ENCODE data around the gene ZNF215.
"Not testable (repeated sequence)": the region's sequence is repeated elsewhere in the genome, so short reads cannot be mapped to it uniquely, and the experiment has no call there.

ZNF215 gene

GRCh38 chr11:6931146-6931713 is 5.0 kb downstream of the ZNF215 start:
- TF ChIP-seq, protein P1, sequence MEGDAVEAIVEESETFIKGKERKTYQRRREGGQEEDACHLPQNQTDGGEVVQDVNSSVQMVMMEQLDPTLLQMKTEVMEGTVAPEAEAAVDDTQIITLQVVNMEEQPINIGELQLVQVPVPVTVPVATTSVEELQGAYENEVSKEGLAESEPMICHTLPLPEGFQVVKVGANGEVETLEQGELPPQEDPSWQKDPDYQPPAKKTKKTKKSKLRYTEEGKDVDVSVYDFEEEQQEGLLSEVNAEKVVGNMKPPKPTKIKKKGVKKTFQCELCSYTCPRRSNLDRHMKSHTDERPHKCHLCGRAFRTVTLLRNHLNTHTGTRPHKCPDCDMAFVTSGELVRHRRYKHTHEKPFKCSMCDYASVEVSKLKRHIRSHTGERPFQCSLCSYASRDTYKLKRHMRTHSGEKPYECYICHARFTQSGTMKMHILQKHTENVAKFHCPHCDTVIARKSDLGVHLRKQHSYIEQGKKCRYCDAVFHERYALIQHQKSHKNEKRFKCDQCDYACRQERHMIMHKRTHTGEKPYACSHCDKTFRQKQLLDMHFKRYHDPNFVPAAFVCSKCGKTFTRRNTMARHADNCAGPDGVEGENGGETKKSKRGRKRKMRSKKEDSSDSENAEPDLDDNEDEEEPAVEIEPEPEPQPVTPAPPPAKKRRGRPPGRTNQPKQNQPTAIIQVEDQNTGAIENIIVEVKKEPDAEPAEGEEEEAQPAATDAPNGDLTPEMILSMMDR (IDR thresholded peaks at IDR 0.05; ENCODE audit: low read depth, low read length), result no peak
- no peak overlapping the region for H3K4me3 ChIP-seq (replicated peaks in 1 of 2; ENCODE audit: low read depth in 2 of 2, low read length in 2 of 2)
- peak; percentile 67 to 71 for DNase-seq (ENCODE audit: low read depth in 2 of 2)

GRCh38 chr11:6932145-6932544 is 5.9 kb downstream of the ZNF215 start:
- DNase-seq (ENCODE audit: low read depth in 2 of 2), result no peak
- H3K4me3 ChIP-seq (replicated peaks in 1 of 2; ENCODE audit: low read depth in 2 of 2, low read length in 2 of 2), result no peak overlapping the region
- TF ChIP-seq, protein P1 (IDR thresholded peaks at IDR 0.05; ENCODE audit: low read depth, low read length), result no peak

GRCh38 chr11:6941970-6942369 is 15.7 kb downstream of the ZNF215 start:
- TF ChIP-seq, protein P1 (IDR thresholded peaks at IDR 0.05; ENCODE audit: low read depth, low read length), result no peak
- DNase-seq (ENCODE audit: low read depth in 2 of 2), result no peak
- no peak overlapping the region for H3K4me3 ChIP-seq (replicated peaks in 1 of 2; ENCODE audit: low read depth in 2 of 2, low read length in 2 of 2)

DNA sequence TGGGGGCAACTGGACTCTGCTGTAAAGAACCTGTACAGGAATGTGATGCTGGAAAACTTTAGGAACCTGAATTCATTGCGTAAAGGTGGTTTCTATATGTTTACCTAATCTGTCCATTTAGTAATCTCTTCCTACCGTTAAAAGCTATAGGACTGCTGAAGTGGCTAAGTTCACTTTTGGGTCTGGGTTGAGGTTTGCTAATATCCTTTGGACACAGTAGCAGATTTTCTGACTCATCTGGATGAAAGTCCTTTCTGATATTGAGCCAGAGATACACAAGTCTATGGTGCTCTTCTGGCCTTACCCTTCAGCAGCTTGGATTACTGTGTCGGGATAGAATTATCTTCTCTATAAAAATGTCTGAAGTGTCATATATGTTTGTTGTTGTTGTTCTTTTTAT is 16.9 kb downstream of the ZNF215 start:
- no peak overlapping the region for H3K4me3 ChIP-seq (replicated peaks in 1 of 2; ENCODE audit: low read depth in 2 of 2, low read length in 2 of 2)
- TF ChIP-seq, protein P1 (IDR thresholded peaks at IDR 0.05; ENCODE audit: low read depth, low read length), result no peak
- DNase-seq (ENCODE audit: low read depth in 2 of 2), result peak in 1 of 2 donors; percentile 14

- H3K4me3 ChIP-seq (replicated peaks in 1 of 2; ENCODE audit: low read depth in 2 of 2, low read length in 2 of 2); DNase-seq (ENCODE audit: low read depth in 2 of 2): not testable (repeated sequence)
Measured at GRCh38 chr11:6954248-6954647, 28.0 kb downstream of the ZNF215 start.

- TF ChIP-seq, protein P1 (IDR thresholded peaks at IDR 0.05; ENCODE audit: low read depth, low read length), result no peak
- no peak overlapping the region for H3K4me3 ChIP-seq (replicated peaks in 1 of 2; ENCODE audit: low read depth in 2 of 2, low read length in 2 of 2)
- DNase-seq (ENCODE audit: low read depth in 2 of 2), result no peak
Measured at GRCh38 chr11:6962141-6962540, 35.9 kb downstream of the ZNF215 start.

GRCh38 chr11:6962673-6963072 is 36.4 kb downstream of the ZNF215 start:
- no peak overlapping the region for H3K4me3 ChIP-seq (replicated peaks in 1 of 2; ENCODE audit: low read depth in 2 of 2, low read length in 2 of 2)
- DNase-seq (ENCODE audit: low read depth in 2 of 2), result no peak
- TF ChIP-seq, protein P1 (IDR thresholded peaks at IDR 0.05; ENCODE audit: low read depth, low read length), result no peak
